Neuronal stem cell (in vitro differentiated cells): ENCODE results near the gene ERCC2.
"Not testable (repeated sequence)": the region's sequence is repeated elsewhere in the genome, so short reads cannot be mapped to it uniquely, and the experiment has no call there.

Experiments used
- DNase-seq: peaks from one replicate; pipeline ENCODE4 v3.0.0-alpha.2; 2013; ENCODE audit warnings: low spot score
- H2AFZ ChIP-seq: one replicate; pipeline ENCODE4 v1.6.1; 2013; ENCODE audit warnings: mild to moderate bottlenecking, low read length, inconsistent platforms
- H2AK5ac ChIP-seq: 2 replicates; pipeline ENCODE4 v1.6.1; 2013; ENCODE audit warnings: low read depth, mild to moderate bottlenecking, inconsistent platforms, low read length, moderate library complexity, mixed read lengths
- H2BK120ac ChIP-seq: 2 replicates; pipeline ENCODE4 v1.6.1; 2013; ENCODE audit warnings: low read depth, mild to moderate bottlenecking, inconsistent platforms, low read length, moderate library complexity, mixed read lengths
- H2BK12ac ChIP-seq: one replicate; pipeline ENCODE4 v1.6.1; 2013; ENCODE audit warnings: low read length, inconsistent platforms
- H2BK15ac ChIP-seq: 2 replicates; pipeline ENCODE4 v1.6.1; 2013; ENCODE audit warnings: mild to moderate bottlenecking, low read length, inconsistent platforms, mixed read lengths
- H2BK5ac ChIP-seq: one replicate; pipeline ENCODE4 v1.6.1; 2013; ENCODE audit warnings: inconsistent platforms, mild to moderate bottlenecking, low read length, moderate library complexity
- H3K14ac ChIP-seq: one replicate; pipeline ENCODE4 v1.6.1; 2013; ENCODE audit warnings: low read length, inconsistent platforms
- H3K18ac ChIP-seq: 2 replicates; pipeline ENCODE4 v1.6.1; 2013; ENCODE audit warnings: low read length, inconsistent platforms
- H3K23ac ChIP-seq: 2 replicates; pipeline ENCODE4 v1.6.1; 2013; ENCODE audit warnings: low read depth, mild to moderate bottlenecking, mixed read lengths, low read length, inconsistent platforms; ENCODE audit not compliant: poor library complexity
- H3K27ac ChIP-seq: replicated peaks from 3 replicates; pipeline ENCODE4 v1.5.1; 2013; ENCODE audit warnings: low read length, inconsistent platforms
- H3K27me3 ChIP-seq, 3 experiments: 2 replicates each; pipeline ENCODE4 v1.6.1; 2013; ENCODE audit warnings: low read length in 3 of 3, mild to moderate bottlenecking in 2 of 3, inconsistent platforms in 1 of 3, low read depth in 1 of 3, mixed read lengths in 1 of 3, moderate library complexity in 1 of 3; ENCODE audit not compliant: control insufficient read depth in 3 of 3, insufficient read depth in 3 of 3
- H3K36me3 ChIP-seq, 2 donors: replicated peaks in 1 of 2; 2 replicates each; pipeline ENCODE4 v1.6.1; 2013; ENCODE audit warnings: low read length in 2 of 2; ENCODE audit not compliant: control insufficient read depth in 2 of 2, insufficient read depth in 2 of 2
- H3K4ac ChIP-seq: 2 replicates; pipeline ENCODE4 v1.6.1; 2013; ENCODE audit warnings: inconsistent platforms, mild to moderate bottlenecking, low read length, moderate library complexity
- H3K4me1 ChIP-seq, 2 donors: 1 replicate in 1 of 2; 2 replicates in 1 of 2; pipeline ENCODE4 v1.6.1; 2013; ENCODE audit warnings: low read length in 2 of 2, low read depth in 1 of 2; ENCODE audit not compliant: control insufficient read depth in 2 of 2, insufficient read depth in 1 of 2
- H3K4me2 ChIP-seq: one replicate; pipeline ENCODE4 v1.6.1; 2013; ENCODE audit warnings: mild to moderate bottlenecking, low read length, inconsistent platforms; ENCODE audit not compliant: insufficient read depth, poor library complexity, severe bottlenecking
- H3K4me3 ChIP-seq, 2 donors: 2 replicates each; pipeline ENCODE4 v1.5.1; 2013; ENCODE audit warnings: low read length in 2 of 2, mild to moderate bottlenecking in 2 of 2, inconsistent platforms in 1 of 2, moderate library complexity in 1 of 2
- H3K79me1 ChIP-seq: one replicate; pipeline ENCODE4 v1.6.1; 2013; ENCODE audit warnings: low read depth, mild to moderate bottlenecking, inconsistent platforms, low read length, moderate library complexity
- H3K9ac ChIP-seq: one replicate; pipeline ENCODE4 v1.6.1; 2013; ENCODE audit warnings: mild to moderate bottlenecking, low read depth, low read length, inconsistent platforms; ENCODE audit not compliant: poor library complexity
- H3K9me3 ChIP-seq, 2 donors: replicated peaks in 1 of 2; 2 replicates each; pipeline versions ENCODE3 to v1.6.1; 2013; ENCODE audit warnings: low read length in 2 of 2, mild to moderate bottlenecking in 2 of 2, inconsistent platforms in 1 of 2, low read depth in 1 of 2, mixed read lengths in 1 of 2, moderate library complexity in 1 of 2; ENCODE audit not compliant: control insufficient read depth in 2 of 2, insufficient read depth in 1 of 2
- H4K8ac ChIP-seq: one replicate; pipeline ENCODE4 v1.6.1; 2013; ENCODE audit warnings: low read depth, mild to moderate bottlenecking, inconsistent platforms, low read length, moderate library complexity
- H4K91ac ChIP-seq: one replicate; pipeline ENCODE4 v1.6.1; 2013; ENCODE audit warnings: low read length, low read depth, mild to moderate bottlenecking, inconsistent platforms; ENCODE audit not compliant: poor library complexity
- WGBS, 2 donors: extraction: QIAGEN DNeasy Blood & Tissue Kit; methylation state at CpG; one replicate each; pipeline ENCODE4 v1.1.7; 2013; ENCODE audit warnings: missing lambda C conversion rate in 2 of 2, mixed read lengths in 1 of 2; ENCODE audit not compliant: insufficient read length in 2 of 2, insufficient replicate concordance in 1 of 2; ENCODE audit errors: extremely low coverage in 2 of 2; 5-methylcytosine and 5-hydroxymethylcytosine counted together

ERCC2 gene

GRCh38 chr19:45409557-45409920, 39.2 kb upstream of the ERCC2 start:
- no peak overlapping the region for H2AK5ac ChIP-seq
- H3K4me2 ChIP-seq, result no peak overlapping the region
- no peak overlapping the region for H2AFZ ChIP-seq
- H3K4me3 ChIP-seq, result no peak overlapping the region
- no peak overlapping the region for H2BK120ac ChIP-seq
- no peak overlapping the region for H2BK12ac ChIP-seq
- no peak overlapping the region for H3K14ac ChIP-seq
- H3K9me3 ChIP-seq, result no peaks in the 10 kb centered on the region
- WGBS, 2 donors, result no CpG with 5 or more reads among the region's 4 CpGs
- H3K18ac ChIP-seq, result no peak overlapping the region
- DNase-seq, result no peak
- H3K4ac ChIP-seq, result no peak overlapping the region
- H2BK15ac ChIP-seq, result no peak overlapping the region
- H3K9ac ChIP-seq, result no peak overlapping the region
- H3K27me3 ChIP-seq, result peaks cover 2 to 6% (median 4%) of the 10 kb centered on the region in 3 experiments
- H3K79me1 ChIP-seq, result peaks cover 2% of the 10 kb centered on the region
- H3K4me1 ChIP-seq, result peaks cover 4 to 7% of the 10 kb centered on the region in 2 donors
- H2BK5ac ChIP-seq, result no peak overlapping the region
- no peak overlapping the region for H3K27ac ChIP-seq
- H3K23ac ChIP-seq, result no peak overlapping the region
- H4K91ac ChIP-seq, result no peak overlapping the region
- no peak overlapping the region for H4K8ac ChIP-seq
- peaks cover 12 to 54% of the 10 kb centered on the region in 2 donors for H3K36me3 ChIP-seq

GRCh38 chr19:45408830-45409556, 38.6 kb upstream of the ERCC2 start:
- Histone ChIP-seq H3K4ac (no peak overlapping the region), H3K4me2 (no peak overlapping the region), H3K18ac (no peak overlapping the region), H2AFZ (no peak overlapping the region), H4K8ac (no peak overlapping the region), H2BK120ac (no peak overlapping the region), H2BK15ac (no peak overlapping the region), H2AK5ac (no peak overlapping the region), H4K91ac (no peak overlapping the region), H3K27ac (no peak overlapping the region), H3K36me3 (peaks cover 9 to 49% of the 10 kb centered on the region in 2 donors), H3K9me3 (no peaks in the 10 kb centered on the region), H2BK12ac (no peak overlapping the region), H3K14ac (no peak overlapping the region), H3K4me3 (no peak overlapping the region), H2BK5ac (no peak overlapping the region), H3K23ac (no peak overlapping the region), H3K4me1 (peaks cover 7 to 8% of the 10 kb centered on the region in 2 donors), H3K79me1 (peaks cover 2% of the 10 kb centered on the region), H3K27me3 (peaks cover 6 to 11% (median 10%) of the 10 kb centered on the region in 3 experiments), H3K9ac (no peak overlapping the region)
- no peak for DNase-seq
- WGBS, 2 donors, result no CpG with 5 or more reads among the region's 15 CpGs

DNA sequence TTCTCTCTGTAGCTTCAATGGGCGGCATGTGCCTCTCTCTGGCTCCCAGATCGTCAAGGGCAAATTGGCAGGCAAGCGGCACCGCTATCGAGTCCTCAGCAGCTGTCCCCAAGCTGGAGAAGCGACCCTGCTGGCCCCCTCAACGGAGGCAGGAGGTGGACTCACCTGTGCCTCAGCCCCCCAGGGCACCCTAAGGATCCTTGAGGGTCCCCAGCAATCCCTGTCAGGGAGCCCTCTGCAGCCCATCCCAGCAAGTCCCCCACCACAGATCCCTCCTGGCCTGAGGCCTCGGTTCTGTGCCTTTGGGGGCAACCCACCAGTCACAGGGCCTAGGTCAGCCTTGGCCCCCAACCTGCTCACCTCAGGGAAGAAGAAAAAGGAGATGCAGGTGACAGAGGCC, 37.7 kb upstream of the ERCC2 start:
- Histone ChIP-seq H3K36me3 (peaks cover 4 to 40% of the 10 kb centered on the region in 2 donors), H3K4ac (no peak overlapping the region), H2BK12ac (no peak overlapping the region), H2BK15ac (no peak overlapping the region), H3K14ac (no peak overlapping the region), H2BK5ac (no peak overlapping the region), H3K4me2 (no peak overlapping the region), H3K9me3 (no peaks in the 10 kb centered on the region), H3K79me1 (peaks cover 2% of the 10 kb centered on the region), H2BK120ac (no peak overlapping the region), H3K27me3 (peaks cover 6 to 20% (median 18%) of the 10 kb centered on the region in 3 experiments), H3K4me3 (no peak overlapping the region), H3K4me1 (peaks cover 12 to 16% of the 10 kb centered on the region in 2 donors), H4K8ac (no peak overlapping the region), H3K27ac (no peak overlapping the region), H2AFZ (no peak overlapping the region), H3K18ac (no peak overlapping the region), H3K9ac (no peak overlapping the region), H4K91ac (no peak overlapping the region), H3K23ac (no peak overlapping the region), H2AK5ac (no peak overlapping the region)
- DNase-seq, result no peak
- no CpG with 5 or more reads among the region's 8 CpGs for WGBS, 2 donors

DNA sequence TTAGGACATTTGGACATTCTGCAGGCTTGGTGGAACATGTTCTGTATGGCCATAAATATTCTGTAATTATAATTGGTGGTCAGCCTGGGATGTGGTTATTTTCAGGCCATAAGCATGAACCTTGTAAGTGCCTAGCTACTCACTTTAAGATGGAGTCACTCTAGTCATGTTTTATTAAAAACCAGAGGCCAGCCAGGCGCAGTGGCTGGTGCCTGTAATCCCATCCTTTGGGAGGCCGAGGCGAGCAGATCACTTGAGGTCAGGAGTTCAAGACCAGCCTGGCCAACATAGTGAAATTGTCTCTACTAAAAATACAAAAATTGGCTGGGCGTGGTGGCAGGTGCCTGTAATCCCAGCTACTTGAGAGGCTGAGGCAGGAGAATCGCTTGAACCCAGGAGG, 37.2 kb upstream of the ERCC2 start:
- Histone ChIP-seq H3K4me1 (peaks cover 12 to 20% of the 10 kb centered on the region in 2 donors), H3K4me3 (peak overlapping the region in 1 of 2 donors; percentile 58), H3K27me3 (peaks cover 6 to 25% (median 18%) of the 10 kb centered on the region in 3 experiments), H3K36me3 (peaks cover 4 to 35% of the 10 kb centered on the region in 2 donors)
- H3K4me2 ChIP-seq, H3K23ac ChIP-seq, H2BK12ac ChIP-seq, H3K9me3 ChIP-seq, H3K14ac ChIP-seq, H4K91ac ChIP-seq, H3K27ac ChIP-seq, H3K4ac ChIP-seq, H3K18ac ChIP-seq, H4K8ac ChIP-seq, DNase-seq, H3K9ac ChIP-seq, H3K79me1 ChIP-seq, H2BK5ac ChIP-seq, H2BK120ac ChIP-seq, H2AK5ac ChIP-seq, H2AFZ ChIP-seq, H2BK15ac ChIP-seq: not testable (repeated sequence)
- no CpG with 5 or more reads among the region's 5 CpGs for WGBS, 2 donors
